AML-193 (cell line): ENCODE measurements around the gene MMEL1.

Source experiments
- DNase-seq, 2 experiments: peaks; one replicate each; lab custom pipeline; 2025; lab: John Stamatoyannopoulos, UW

Gene MMEL1

GRCh38 chr1:2604844-2605508, 27.8 kb downstream of the MMEL1 start:
- no peak for DNase-seq

DNA sequence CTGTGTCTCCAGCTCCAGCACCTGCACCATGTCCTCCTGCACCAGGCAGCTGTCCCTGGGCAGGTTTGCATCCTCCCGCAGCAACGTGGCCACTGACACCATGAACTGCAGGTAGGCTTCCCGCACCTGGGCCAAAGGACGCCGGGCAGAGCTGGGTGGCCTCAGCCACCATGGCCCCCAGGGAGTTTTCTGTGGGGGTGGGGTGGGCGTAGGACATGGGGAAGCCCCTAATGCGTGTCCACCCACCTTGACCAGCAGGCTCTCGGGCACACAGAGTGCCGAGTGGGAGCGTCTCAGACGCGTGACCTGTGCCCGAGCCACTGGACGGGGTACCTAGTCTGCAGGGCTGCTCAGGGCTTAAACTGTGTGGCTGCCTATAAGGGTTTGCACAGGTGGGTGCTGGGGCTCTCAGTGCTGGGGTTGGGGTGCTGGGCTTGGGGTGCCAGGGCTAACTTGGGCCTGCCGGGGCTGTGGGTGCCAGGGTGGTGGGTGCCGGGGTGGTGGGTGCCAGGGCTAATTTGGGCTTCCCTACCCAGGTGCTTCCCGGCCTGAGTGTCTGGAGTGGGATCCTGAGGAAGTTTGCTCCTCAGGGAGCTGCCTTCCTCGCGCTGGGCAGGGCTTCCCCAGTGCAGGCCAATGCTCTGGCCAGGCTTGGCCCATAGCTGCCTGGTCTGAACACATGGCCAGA, 28.5 kb downstream of the MMEL1 start:
- no peak for DNase-seq

DNA sequence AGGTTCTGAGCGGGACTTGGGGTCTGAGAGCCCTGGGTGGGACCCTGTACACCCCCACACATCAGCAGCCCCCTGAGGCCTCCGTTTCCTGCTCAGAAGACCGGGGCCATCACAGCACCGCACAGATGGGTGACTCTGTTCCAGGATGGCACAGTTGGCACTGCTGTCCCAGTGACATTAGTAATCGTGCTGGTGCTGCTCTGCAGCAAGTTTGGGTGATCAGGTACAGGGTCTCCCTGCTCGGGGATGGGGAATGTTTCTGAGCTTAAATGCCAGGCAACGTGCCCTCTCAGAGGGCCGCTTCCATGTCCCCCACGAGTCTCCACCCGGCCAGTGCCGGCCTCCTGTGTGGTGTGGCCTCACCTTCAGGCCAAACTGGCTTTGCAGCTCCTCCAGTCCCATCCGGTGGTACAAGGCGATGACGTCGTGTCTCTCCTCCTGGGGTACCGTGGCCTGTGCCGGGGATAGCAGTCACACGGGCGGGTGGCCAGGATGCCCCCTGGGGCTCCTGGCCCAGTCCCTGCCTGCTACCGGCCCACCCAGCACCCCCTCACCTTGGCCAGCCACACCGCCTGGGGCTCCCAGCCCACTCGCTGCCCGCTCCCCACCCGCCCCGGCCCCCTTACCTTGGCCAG, 29.2 kb downstream of the MMEL1 start:
- DNase-seq, result no peak

GRCh38 chr1:2602866-2603520, 29.8 kb downstream of the MMEL1 start:
- no peak for DNase-seq

- DNase-seq, result no peak
Measured at GRCh38 chr1:2602311-2602835, 30.4 kb downstream of the MMEL1 start.

- no peak for DNase-seq
Measured at GRCh38 chr1:2601721-2602303, 31.0 kb downstream of the MMEL1 start.

GRCh38 chr1:2598329-2598931, 34.4 kb downstream of the MMEL1 start:
- DNase-seq, result no peak

DNA sequence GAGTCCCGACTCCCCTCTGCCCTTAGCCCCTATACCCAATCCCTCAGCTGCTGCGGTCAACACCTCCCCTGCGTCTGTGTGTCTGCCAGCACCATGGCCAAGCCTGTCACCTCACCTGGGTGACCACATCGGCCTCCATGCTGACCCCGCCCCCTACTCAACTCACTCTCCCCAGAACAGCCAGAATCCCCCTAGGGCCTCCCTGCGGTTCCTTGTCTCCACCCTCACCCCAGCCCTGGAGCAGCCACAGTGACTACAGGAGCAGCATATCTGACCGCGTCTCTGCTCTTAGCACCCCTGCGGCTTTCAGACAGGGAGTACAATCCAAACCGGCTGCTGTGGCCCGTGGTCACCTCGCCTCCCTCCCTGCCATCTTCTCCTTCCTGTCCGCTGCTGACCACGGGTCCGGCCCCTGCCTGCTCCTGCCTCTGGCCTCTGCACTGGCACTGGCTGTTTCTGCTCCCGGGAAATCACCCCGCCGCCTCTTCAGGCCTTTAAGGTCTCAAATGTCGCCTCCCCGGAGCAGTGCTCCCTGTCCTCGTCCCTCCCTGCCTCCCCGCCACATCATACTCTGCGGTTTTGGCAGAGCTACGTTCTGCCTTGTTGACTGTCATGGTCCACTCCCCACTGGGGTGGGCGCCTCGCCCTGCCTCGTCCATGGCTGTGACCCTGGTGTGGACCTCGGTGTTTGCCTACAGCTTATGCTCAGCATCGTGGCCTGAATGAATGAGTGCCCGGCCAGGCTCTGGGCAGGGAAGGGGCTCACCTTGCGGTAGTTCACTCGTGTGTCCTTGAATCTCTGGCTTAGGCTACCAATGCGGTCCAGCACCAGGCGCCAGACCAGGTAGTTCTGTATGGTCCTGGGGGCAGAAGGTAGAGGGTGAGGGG, 35.1 kb downstream of the MMEL1 start:
- DNase-seq, result no peak

GRCh38 chr1:2596530-2597333, 36.1 kb downstream of the MMEL1 start:
- no peak for DNase-seq

- no peak for DNase-seq
Measured at GRCh38 chr1:2595812-2596529, 36.8 kb downstream of the MMEL1 start.

GRCh38 chr1:2595261-2595811, 37.5 kb downstream of the MMEL1 start:
- DNase-seq, result no peak

DNA sequence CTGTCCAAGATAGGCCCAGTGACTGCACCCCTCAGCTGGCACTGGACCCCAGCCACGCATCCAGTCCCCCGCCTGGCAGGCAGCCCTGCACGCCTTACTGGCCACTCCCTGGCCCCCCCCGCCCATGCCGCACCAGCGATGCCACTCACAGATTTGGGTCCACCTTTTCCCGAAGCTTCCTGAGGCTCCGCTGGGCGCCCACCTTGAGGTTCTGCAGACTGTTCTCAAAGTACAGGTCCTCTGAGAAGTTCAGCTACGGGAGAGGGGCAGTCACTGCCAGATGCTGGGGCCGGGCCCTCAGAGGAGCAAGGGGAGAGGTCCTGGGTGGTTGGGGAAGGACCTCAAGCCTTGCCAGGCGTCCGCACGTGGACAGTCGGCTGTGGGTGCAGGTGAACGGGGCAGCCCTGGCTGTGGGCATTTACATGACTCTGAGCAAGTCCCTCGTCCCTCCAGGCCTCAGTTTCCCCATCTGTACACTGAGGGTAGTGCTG, 38.1 kb downstream of the MMEL1 start:
- DNase-seq, result no peak

DNA sequence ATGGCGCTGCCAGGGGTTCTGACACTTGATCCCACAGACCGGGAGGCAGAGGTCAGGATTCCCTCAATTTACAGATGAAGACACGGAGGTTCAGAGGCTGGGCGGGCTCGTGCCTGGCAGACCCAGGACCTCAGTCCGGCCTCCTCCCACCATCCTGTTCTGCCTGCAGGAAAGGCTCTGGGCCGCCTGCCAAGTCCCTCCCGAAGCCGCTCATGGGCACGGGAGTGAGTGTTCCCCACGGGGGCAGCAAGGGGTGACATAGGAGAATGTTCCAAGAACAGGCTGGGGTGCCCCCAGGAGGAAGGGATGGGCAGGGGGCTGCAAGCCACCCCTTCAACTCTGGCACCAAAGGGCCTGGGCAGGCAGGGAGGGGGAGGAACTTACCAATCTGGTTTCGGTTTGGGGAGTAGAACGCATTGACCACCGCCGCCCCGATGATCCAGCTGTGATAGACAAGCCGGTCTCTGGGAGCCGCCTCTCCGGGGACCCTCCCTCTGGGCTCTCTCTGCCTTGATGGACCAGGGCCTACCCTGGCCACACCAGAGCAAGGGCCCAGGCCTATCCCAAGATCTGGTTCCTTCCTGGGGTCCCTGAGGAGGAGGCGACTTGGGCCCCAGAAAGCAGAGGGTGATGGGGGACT, 38.7 kb downstream of the MMEL1 start:
- DNase-seq, result no peak

GRCh38 chr1:2593251-2593878, 39.5 kb downstream of the MMEL1 start:
- no peak for DNase-seq

DNA sequence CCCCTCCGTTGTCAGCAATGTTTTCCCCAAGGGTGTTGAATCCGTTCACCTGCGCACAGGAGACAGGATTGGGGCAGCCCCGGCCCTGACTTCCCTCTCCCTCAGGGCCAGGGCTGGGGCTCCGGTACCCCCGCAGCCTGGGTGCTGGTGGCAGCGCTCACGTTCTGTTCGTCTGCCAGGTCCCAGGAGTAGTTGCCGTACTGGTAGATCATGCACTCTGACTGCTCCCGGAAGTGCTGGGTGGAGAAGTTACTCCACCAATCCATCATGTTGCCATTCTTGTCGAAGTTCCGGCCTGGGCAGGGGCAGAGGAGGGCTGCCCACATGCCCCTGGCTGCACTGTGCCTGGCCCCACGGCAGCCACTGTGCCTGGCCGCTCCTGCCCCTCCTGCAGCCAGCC, 40.1 kb downstream of the MMEL1 start:
- DNase-seq, result no peak

DNA sequence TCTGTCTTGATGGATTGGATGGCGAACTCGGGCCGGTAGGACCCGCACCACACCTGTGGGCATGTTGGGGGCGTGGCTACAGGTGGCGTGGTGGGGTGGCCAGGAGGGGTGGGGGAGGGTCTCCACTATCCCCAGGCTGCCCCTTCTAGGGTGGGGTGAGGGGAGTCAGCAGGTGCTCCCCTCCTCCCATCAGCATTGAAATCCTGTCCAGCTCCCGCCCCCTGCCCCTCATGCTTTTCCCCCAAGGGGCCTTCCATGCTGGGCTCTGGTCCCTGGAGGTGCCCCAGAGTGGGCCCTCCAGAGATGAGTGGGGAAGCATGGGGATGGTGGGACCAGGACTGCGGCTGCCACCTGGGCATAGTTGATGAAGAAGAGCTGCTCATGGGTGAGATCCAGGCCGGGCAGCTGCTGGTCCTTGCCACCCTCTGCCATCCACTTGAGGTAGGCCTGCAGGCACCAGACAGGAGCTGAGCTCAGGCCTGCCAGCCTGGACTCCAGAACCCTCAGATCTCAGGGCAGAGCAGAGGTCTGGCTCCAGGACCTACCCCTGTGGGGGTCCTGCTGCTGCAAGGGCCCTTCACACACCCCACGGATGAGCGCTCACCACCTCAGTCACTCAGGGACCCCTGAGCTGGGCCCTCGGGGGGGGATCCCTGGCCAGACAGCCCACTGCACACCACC, 41.1 kb downstream of the MMEL1 start:
- no peak for DNase-seq

- no peak for DNase-seq
Measured at GRCh38 chr1:2591233-2591580, 41.6 kb downstream of the MMEL1 start.
